ENCODE results near the gene SIPA1.

Gene SIPA1

GRCh38 chr11:65609665-65610064 is 28.2 kb upstream of the SIPA1 start:
- DNase-seq (ENCODE audit: low read depth in 2 of 2): no peak

- no peak for DNase-seq (ENCODE audit: low read depth in 2 of 2)
These were observed 27.5 kb upstream of the SIPA1 start for GRCh38 chr11:65610404-65610803.

DNA sequence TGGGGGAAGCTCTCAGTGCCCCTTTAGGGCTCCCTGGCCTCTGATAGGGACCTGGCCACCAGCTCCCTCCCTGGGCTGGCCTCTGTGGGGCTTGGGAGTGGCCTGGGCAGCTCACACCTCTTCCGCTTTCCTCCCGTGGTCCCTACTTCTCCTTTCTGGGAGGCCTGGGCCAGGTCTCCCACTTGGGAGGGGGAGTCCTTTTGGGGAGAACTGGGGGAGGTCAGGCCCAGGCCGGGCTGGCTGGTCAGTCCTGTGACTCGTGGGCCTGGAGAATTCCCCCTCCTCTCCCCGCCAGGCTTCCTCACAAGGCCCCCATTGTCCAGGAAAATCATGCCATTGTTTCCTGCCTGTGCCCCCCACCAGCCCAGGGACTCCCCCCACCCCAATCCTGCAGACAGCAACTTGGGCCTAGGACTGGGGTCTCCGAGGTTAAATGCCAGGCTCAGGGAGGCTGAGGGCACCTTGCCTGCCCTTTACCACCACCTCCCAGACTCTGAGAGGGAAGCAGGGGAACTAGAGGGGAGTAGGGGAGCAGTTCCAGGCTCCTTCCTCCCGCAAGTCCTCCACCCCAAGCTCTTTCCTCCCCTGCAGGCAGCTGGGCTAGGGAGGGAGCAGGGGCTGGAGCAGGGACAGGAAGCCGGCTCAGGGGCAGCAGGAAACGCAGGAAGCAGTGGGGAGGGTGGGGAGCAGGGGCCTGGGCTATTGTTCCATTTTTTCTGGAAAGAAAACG is 26.7 kb upstream of the SIPA1 start:
- no peak for DNase-seq (ENCODE audit: low read depth in 2 of 2)

GRCh38 chr11:65611758-65612603 is 25.9 kb upstream of the SIPA1 start:
- no peak for DNase-seq (ENCODE audit: low read depth in 2 of 2)

GRCh38 chr11:65612691-65613090 is 25.2 kb upstream of the SIPA1 start:
- no peak for DNase-seq (ENCODE audit: low read depth in 2 of 2)

- no peak for DNase-seq (ENCODE audit: low read depth in 2 of 2)
These were observed 24.6 kb upstream of the SIPA1 start for GRCh38 chr11:65613091-65613928.

DNA sequence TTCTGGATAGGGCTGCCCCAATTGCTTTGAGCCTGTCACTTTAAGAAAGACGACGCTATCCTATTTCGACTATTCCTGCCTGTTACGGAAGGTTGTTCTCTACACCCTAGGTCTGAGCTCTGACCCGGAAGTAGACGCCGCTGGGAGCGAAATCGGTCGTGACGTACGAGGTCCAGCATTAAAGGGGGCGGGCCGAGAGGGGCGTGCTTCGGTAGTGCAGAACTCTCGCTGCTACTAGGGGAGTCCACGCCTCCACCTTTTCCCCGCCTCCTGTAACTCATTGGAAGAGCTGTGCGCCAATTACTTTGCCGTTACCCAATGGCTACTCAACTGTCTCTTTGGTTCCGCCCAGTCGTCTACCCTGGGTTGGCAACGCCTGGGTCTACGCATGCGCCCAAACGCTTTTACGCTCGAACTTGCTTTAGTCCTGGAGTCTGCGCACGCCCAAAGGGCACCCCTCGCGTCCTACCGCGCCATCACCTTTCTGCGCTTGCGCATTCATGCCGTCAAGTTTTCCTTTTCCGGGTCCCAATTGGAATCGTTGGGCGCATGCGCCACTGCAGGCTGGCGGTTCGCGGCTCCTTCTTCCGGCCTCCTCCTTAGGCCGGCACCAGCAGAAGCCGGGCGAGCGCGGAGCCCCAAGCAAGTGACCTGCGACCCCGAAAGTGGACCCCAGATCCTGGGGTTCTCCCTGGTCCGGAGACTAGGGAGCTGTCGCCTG is 22.5 kb upstream of the SIPA1 start, which contains the start of gene PCNX3:
Gene PCNX3 (plus strand): TSS at position 548 of the 721 bp plus-strand sequence. CDS start 536 bp downstream, outside the sequence.
- peak; percentile 100 for DNase-seq (ENCODE audit: low read depth in 2 of 2)

DNA sequence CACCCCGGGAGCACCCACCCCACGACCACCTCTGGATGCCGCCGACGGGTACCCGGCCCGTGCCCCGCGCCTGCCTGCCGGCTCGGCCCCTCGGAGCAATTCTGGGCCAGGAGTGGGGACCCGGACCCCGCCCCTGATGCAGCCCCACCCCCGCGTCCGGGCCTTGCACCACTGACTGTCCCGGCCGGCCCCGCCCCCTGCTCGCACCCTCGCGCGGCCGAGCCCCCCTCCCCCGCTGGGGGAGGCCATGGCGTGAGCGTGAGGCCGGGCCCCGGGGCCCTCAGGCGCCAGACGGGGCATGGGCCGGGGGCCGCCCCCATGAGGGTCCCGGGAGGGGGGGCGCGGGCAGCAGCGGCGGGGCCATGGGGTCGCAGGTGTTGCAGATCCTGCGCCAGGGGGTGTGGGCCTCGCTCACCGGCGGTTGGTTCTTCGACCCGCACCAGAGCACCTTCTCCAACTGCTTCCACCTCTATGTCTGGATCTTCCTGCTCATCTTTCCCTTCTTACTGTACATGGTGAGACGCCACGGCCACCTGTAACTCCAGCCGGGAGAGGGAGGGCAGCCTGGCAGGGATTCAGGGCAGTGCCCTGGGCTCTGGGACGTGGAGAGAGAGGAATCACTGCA is 21.8 kb upstream of the SIPA1 start:
- DNase-seq (ENCODE audit: low read depth in 2 of 2): peak; percentile 28 to 47

- no peak for DNase-seq (ENCODE audit: low read depth in 2 of 2)
These were observed 21.3 kb upstream of the SIPA1 start for GRCh38 chr11:65616575-65617001.

DNA sequence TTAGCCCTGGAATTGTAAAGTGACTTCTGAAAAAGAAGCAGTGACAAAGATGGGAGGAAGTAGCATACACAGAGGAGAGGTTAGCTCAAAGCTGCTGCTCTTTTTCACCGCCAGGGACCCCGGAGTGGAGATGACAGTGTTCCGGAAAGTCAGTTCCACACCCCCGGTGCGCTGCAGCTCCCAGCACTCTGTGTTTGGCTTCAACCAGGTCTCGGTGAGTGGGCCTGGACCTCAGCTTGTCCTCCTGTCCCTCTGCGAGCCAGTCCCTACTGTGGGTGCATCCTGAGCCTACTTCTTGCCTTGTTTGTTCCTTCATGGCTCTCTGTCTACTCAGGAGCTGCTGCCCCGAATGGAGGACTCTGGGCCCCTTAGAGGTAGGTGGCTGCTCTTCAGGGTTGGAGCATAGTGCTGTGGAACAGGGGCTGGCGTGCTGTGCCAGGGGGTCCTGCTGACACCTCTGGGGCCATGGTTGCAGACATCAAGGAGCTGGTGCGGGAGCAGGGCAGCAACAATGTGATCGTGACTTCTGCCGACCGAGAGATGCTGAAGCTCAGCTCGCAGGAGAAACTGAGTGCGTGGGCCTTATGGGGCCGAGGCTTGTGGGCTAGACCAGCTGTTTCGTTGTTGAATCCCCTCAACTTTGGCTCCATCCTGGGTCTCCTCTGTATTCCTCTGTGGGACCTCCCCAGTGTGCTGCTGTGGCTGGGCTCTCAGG is 20.6 kb upstream of the SIPA1 start:
- DNase-seq (ENCODE audit: low read depth in 2 of 2): no peak

DNA sequence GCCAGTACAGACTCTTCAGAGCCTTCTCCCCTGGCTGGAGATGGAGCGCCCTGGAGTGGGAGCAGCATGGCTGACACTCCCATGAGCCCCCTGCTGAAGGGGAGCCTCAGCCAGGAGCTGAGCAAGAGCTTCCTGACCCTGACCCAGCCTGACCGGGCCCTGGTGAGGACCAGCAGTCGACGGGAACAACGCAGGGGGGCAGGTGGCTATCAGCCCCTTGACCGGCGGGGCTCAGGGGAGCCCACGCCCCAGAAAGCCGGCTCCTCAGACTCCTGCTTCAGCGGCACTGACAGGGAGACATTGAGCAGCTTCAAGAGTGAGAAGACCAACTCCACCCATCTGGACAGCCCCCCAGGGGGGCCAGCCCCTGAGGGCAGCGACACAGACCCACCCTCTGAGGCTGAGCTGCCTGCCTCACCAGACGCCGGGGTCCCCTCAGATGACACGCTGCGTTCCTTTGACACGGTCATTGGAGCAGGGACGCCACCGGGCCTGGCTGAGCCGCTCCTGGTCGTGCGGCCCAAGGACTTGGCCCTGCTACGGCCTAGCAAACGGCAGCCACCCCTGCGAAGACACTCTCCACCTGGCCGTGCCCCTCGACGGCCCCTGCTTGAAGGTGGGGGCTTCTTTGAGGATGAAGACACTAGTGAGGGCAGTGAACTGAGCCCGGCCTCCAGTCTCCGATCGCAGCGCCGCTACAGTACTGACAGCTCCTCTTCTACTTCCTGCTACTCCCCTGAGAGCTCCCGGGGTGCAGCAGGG is 19.7 kb upstream of the SIPA1 start:
- DNase-seq (ENCODE audit: low read depth in 2 of 2): no peak

GRCh38 chr11:65618763-65619162 is 19.1 kb upstream of the SIPA1 start:
- DNase-seq (ENCODE audit: low read depth in 2 of 2): no peak

DNA sequence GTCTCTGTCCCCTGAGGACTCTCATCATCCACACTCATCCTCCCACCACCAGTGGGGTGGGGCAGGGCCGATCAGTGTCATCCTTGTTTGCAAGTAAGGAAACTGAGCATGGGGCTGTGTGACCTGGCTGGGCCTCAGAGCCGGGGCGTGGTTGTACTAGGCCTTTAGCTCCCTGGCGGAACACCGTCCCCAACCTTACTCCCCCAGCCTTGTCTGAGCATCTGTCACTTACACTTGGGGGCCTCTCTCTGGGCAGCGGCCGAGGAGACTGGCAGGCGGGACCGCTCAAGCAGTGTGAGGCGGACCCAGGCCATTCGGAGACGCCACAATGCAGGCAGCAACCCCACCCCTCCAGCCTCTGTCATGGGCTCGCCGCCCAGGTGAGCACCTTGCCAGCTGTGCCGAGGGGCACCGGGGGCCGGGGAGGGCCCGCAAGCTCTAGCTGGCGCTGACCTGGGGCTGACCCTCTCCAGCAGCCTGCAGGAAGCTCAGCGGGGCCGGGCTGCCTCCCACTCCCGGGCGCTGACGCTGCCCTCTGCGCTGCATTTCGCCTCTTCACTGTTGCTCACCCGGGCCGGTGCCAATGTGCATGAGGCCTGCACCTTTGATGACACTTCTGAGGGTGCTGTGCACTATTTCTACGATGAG is 18.5 kb upstream of the SIPA1 start:
- no peak for DNase-seq (ENCODE audit: low read depth in 2 of 2)

- DNase-seq (ENCODE audit: low read depth in 2 of 2): no peak
These were observed 17.2 kb upstream of the SIPA1 start for GRCh38 chr11:65620666-65621065.

- DNase-seq (ENCODE audit: low read depth in 2 of 2): no peak
These were observed 16.4 kb upstream of the SIPA1 start for GRCh38 chr11:65621460-65621859.

DNA sequence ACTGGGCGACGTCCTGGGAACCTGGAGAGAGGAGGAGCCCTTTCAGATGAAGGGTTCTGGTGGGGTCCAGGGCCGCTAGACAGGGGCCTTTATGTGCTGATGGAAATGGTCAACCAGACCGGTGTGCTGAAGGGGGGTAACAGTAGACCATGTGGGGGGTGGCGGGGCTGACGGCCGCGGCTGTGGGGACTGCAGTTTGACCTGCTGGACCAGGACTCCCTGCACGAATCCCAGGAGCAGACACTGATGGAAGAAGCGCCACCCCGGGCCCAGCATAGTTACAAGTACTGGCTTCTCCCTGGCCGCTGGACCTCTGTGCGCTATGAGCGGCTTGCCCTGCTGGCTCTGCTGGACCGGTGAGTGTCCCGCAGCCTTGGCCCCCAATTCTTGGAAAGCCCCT is 15.9 kb upstream of the SIPA1 start:
- no peak for DNase-seq (ENCODE audit: low read depth in 2 of 2)

DNA sequence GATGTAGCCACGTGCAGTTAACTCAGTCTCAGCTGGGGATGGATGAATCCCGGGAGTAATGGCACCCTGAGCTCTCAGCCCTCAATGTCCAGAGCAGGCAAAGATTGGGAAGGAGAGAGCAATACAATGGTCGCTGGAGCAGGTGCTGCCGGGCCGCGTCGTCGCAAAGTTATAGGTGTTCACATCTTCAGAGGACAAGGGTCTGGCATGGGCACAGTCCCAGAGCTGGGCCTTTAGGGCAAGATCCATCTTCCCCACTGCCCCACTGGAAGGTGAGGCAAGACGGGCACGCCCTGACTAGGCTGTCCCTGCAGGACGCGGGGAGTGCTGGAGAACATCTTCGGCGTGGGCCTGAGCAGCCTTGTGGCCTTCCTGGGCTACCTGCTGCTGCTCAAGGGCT is 14.7 kb upstream of the SIPA1 start:
- DNase-seq (ENCODE audit: low read depth in 2 of 2): no peak

GRCh38 chr11:65623852-65624616 is 13.9 kb upstream of the SIPA1 start:
- DNase-seq (ENCODE audit: low read depth in 2 of 2): no peak

Data from stimulated activated CD8-positive, alpha-beta memory T cell treated with anti-CD3 and anti-CD28 coated beads, Interleukin-15, amount 100 ng/mL, for 48 hours (primary cell).